Panc1 (cell line): ENCODE results near the gene ATRNL1. TPM values are rescaled to one million over a fixed set of nuclear protein-coding genes. Genes with fewer than 3 reads are reported as not detected.
A peak's percentile ranks its signal among the peaks of the same experiment; 100 is the strongest.

ENCODE experiments used
- ATAC-seq: fragments of 200-7000 bp; cut with Tn5 transposase; 2 replicates; pipeline ENCODE4 v1.9.1; 2020; ENCODE audit warnings: mild to moderate bottlenecking, moderate library complexity
- BruUV-seq: library from RNA; stranded (reverse); fragments of 400-500 nt; replicated peaks from 2 replicates; lab custom pipeline; 2021; lab: Mats Ljungman, UMichigan
- CTCF ChIA-PET: fragments of 300-600 bp; sonication (Branson Sonifier 250); formaldehyde crosslinking; loops from one replicate; lab custom pipeline; 2022; ENCODE audit warnings: antibody characterized with exemption; lab: Charles Lee
- POLR2A ChIA-PET: fragments of 300-600 bp; sonication (Branson Sonifier 250); formaldehyde crosslinking; loops from one replicate; lab custom pipeline; 2022; ENCODE audit warnings: antibody characterized with exemption; lab: Charles Lee
- DNase-seq: peaks from one replicate; pipeline ENCODE4 v3.0.0-alpha.2; 2010; ENCODE audit warnings: low read depth, low spot score
- H3K27ac ChIP-seq: 2 replicates; pipeline ENCODE4 v1.5.1; 2011; ENCODE audit warnings: mild to moderate bottlenecking, low read length, inconsistent platforms
- H3K27me3 ChIP-seq: fragments of 200-500 bp; sonication (Bioruptor generic); 2 replicates; pipeline ENCODE4 v1.6.0; 2014; ENCODE audit warnings: low read length, inconsistent platforms; ENCODE audit not compliant: control insufficient read depth, insufficient read depth
- H3K36me3 ChIP-seq: fragments of 200-500 bp; sonication (Bioruptor generic); 2 replicates; pipeline ENCODE4 v1.5.1; 2014; ENCODE audit warnings: inconsistent platforms, mild to moderate bottlenecking, low read length, moderate library complexity; ENCODE audit not compliant: control insufficient read depth, insufficient read depth
- H3K4me1 ChIP-seq: 2 replicates; pipeline ENCODE4 v1.5.1; 2011; ENCODE audit warnings: inconsistent platforms, mild to moderate bottlenecking, low read length, moderate library complexity; ENCODE audit not compliant: control insufficient read depth, insufficient read depth
- H3K4me3 ChIP-seq, 2 experiments: 2 replicates each; pipeline ENCODE4 v1.5.1; 2011 to 2012; ENCODE audit warnings: low read depth in 2 of 2, low read length in 2 of 2, mild to moderate bottlenecking in 2 of 2, inconsistent platforms in 1 of 2, moderate library complexity in 1 of 2
- H3K9me3 ChIP-seq: fragments of 200-500 bp; sonication (Bioruptor generic); 2 replicates; pipeline ENCODE4 v1.5.1; 2014; ENCODE audit warnings: low read depth, mild to moderate bottlenecking, inconsistent platforms, low read length, moderate library complexity; ENCODE audit not compliant: control insufficient read depth, insufficient read depth
- CTCF ChIP-seq: fragments of 450-650 bp; IDR thresholded peaks from 2 replicates; pipeline ENCODE4 v1.5.1; 2017; ENCODE audit warnings: mild to moderate bottlenecking
- POLR2AphosphoS5 ChIP-seq: IDR thresholded peaks from 2 replicates; pipeline ENCODE4 v1.6.1; 2012; ENCODE audit warnings: mild to moderate bottlenecking, low read depth, low read length, moderate library complexity
- REST ChIP-seq, 2 experiments: IDR thresholded peaks; 2 replicates each; pipeline ENCODE4 v1.6.1; 2011 to 2012; ENCODE audit warnings: low read depth in 2 of 2, control low read depth in 1 of 2, low read length in 1 of 2, mild to moderate bottlenecking in 1 of 2, moderate library complexity in 1 of 2; ENCODE audit not compliant: insufficient read depth in 1 of 2
- in situ Hi-C: cut with HindIII; loops from 2 replicates; pipeline ENCODE4 v1.10.0; 2016; ENCODE audit warnings: low sequenced_read_pairs, low pct_unique_long_range_greater_than_20kb
- intact Hi-C: fragments of 100-400 bp; cut with micrococcal nuclease; formaldehyde crosslinking; loops from one replicate; pipeline ENCODE4 v1.10.0; 2022; ENCODE audit not compliant: unreplicated experiment
- total RNA-seq: library from RNA; stranded (reverse); gene quantifications from one replicate; pipeline ENCODE4 v1.2.1, GENCODE V29; 2021; ENCODE audit not compliant: unreplicated experiment

Gene ATRNL1
- total RNA-seq, 1 experiment from 2014 or later, result 17.1 TPM

GRCh38 chr10:115706026-115706425 is 612.9 kb downstream of the ATRNL1 start:
- ChIA-PET POLR2A (no interaction called here), CTCF (no interaction called here)
- Histone ChIP-seq H3K4me1 (no peaks in the 10 kb centered on the region), H3K27me3 (no peaks in the 10 kb centered on the region), H3K27ac (no peak overlapping the region), H3K4me3 (no peak overlapping the region), H3K9me3 (no peaks in the 10 kb centered on the region), H3K36me3 (no peaks in the 10 kb centered on the region)
- no TSS peak for BruUV-seq
- intact Hi-C loops (loop anchor here (1.0 to 5.0 kb wide), 2 partner anchors 582 to 681 kb away; no protein-coding TSS in a partner anchor), in situ Hi-C loops (no loop called here)
- DNase-seq, result no peak
- ATAC-seq, result no peak
- TF ChIP-seq REST (IDR thresholded peaks at IDR 0.05; ENCODE audit: insufficient read depth in 1 of 2, low read depth in 2 of 2, low read length in 1 of 2), result no peak

GRCh38 chr10:115706488-115707076 is 613.4 kb downstream of the ATRNL1 start:
- CTCF ChIA-PET, result interaction anchor here (0.6 kb wide), 1 partner anchor 468 kb away, joined by 6 read pairs; no protein-coding TSS in a partner anchor
- peak; percentile 68; the same call in 1 of the 2 replicates for TF ChIP-seq CTCF
- TF ChIP-seq REST (IDR thresholded peaks at IDR 0.05; ENCODE audit: insufficient read depth in 1 of 2, low read depth in 2 of 2, low read length in 1 of 2), result no peak
- no peak for TF ChIP-seq POLR2AphosphoS5
- in situ Hi-C loops, result no loop called here
- no TSS peak for BruUV-seq
- Histone ChIP-seq H3K4me3 (no peak overlapping the region), H3K9me3 (no peaks in the 10 kb centered on the region), H3K36me3 (no peaks in the 10 kb centered on the region), H3K27ac (no peak overlapping the region), H3K4me1 (no peaks in the 10 kb centered on the region), H3K27me3 (no peaks in the 10 kb centered on the region)
- ATAC-seq, result no peak; the same call in 1 of the 2 replicates
- peak; percentile 8 for DNase-seq
- intact Hi-C loops, result loop anchor here (1.0 to 5.0 kb wide), 2 partner anchors 582 to 681 kb away; no protein-coding TSS in a partner anchor
- POLR2A ChIA-PET, result no interaction called here
